NCI-H1436 treated with DMSO at 0.1 percent for 48 hours (cell line): ENCODE data around the gene SLC17A3.

Source experiments
- DNase-seq: peaks from one replicate; lab custom pipeline; 2025; lab: John Stamatoyannopoulos, UW

Gene SLC17A3

DNA sequence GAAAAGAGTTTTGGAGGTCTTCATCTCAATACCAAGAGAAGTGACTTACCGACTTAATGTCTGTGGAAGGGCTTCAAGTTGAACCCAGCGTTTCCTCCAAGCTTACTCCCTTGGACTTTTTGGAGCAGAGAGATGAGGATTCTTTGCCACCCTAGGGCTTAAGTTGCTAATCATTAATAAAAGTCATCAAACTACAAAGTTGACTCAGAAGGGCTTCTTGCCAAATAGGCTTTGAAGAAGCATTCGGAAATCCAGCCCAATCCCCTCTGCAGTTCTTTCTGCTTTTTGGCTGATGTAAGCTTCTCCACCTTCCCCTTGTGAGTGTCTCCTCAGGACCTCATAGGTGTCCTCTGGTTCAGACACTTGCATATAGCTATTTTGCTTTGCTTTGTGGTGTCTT is at the start of gene SLC17A3:
Gene SLC17A3, minus strand, starts transcription at position 126 of the 400 bp plus-strand sequence. CDS start 5,856 bp downstream, outside the sequence.
- DNase-seq: no peak

DNA sequence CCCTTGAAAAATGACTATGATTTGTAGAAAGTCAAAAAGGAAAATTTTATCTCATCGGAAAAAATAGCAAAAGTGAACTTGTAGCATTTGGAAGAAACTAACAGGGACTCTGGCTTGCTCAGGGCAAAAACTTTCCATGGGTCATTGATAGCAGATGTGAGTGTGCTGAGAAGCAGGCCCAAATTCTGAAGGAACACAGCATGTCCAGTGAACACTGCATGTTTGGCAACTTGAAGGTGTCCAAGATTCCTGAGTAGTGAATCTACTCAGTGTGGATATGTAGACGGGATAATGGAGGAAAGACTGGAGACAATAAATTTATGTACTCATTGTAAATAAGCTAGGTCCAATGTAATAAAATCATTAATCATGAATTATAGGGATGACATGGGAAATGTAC is 48.3 kb upstream of the SLC17A3 start:
- DNase-seq: no peak

GRCh38 chr6:25921525-25922203 is 47.6 kb upstream of the SLC17A3 start:
- DNase-seq: no peak

DNA sequence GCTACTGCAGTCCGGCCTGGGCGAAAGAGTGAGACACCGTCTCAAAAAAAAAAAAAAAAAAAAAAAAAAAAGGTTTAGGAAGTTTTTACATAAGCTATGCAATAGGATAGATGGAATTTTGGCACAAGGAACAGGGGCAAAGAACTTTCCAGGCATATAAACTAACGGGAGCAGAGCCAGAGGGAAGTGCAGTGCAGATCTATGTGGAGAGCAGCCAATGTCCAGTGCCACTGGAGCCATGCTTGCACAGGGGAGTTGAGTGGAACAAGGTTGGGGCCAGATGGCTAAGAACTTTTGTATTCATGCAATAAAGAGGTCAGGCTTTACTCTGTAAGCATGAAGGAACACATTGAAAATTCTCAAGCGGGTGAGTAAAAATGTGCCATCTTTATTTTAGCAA is 45.6 kb upstream of the SLC17A3 start:
- DNase-seq: no peak

DNA sequence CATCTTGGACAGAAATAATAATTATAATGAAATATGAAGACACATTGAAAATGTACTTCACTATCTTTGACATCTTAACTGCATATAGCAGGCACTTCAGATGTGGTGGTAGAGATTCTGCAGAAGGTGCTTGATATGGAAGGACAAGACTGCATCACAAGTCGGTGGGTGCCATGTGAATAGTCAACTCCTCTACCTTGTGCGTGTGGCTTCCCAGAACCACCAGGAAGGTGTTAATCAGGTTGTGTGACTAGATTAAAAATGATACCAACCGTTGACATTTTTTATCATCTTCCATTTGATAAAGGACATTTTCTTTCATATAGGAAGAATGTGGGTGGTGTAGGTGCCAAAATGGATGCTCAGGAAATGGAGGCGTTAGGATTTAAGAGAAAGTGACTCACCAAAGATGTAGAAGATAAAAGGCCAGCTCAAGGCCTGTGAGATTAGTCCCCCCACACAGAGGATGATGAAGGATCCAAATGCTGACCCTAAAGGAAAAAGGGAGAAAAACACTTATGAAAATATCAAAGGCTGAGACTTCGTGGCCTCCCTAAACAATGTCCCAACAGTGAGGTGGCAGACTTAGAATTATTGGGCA is 44.1 kb upstream of the SLC17A3 start:
- DNase-seq: no peak

GRCh38 chr6:25916789-25917490 is 42.9 kb upstream of the SLC17A3 start:
- DNase-seq: no peak

DNA sequence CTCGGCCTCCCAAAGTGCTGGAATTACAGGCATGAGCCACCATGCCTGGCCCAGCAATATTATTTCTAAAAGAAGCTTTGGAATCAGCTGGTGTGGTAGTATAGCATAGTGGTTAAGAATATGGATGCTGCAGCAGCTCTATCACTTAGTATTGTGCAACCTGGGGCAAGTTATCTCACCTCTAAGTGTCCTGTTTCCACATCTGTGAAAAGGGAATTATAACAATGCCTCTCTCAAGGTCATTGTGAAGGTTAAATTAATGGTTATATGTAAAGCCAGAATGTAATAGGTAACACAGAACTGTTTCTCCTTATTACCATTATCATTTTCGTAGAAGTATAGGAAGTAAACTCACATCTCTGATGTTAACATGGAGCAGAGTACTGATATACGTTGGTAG is 42.3 kb upstream of the SLC17A3 start:
- DNase-seq: no peak

DNA sequence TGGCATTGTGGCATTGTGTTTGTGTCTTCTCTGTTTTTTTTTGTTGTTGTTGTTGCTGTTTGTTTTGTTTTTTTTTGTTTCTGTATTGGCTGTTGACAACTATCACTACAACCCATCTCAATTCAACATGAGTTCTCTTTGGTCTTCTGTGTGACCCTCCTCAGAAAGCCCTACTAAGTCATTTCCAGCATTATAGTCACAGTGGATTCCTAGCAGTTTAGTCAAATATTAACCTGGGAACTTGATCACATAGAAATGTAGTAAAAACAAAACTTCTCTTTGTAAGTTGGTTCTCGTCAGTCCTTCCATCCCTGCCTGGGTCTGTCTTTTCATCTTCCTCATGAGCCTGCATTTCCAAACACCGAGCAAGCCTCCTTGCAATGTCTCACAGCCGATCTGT is 39.7 kb upstream of the SLC17A3 start:
- no peak for DNase-seq

DNA sequence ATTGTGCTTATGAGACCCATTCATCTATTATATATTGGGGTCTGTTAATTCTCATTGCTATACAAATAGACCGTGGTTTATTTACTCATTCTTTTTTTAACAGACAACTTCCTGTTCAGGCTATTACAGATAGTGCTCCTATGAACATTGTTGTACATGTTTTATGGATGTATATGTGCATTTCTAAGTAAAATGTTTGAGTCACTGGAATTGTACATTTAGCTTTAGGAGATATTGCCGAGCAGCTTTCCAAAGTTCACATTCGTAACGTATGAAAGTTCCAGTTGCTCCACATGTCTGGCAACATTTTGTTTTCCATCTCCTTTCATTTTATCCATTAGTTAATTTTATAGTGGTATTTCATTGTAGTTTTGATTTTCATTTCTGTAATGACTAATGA is 37.3 kb upstream of the SLC17A3 start:
- no peak for DNase-seq

DNA sequence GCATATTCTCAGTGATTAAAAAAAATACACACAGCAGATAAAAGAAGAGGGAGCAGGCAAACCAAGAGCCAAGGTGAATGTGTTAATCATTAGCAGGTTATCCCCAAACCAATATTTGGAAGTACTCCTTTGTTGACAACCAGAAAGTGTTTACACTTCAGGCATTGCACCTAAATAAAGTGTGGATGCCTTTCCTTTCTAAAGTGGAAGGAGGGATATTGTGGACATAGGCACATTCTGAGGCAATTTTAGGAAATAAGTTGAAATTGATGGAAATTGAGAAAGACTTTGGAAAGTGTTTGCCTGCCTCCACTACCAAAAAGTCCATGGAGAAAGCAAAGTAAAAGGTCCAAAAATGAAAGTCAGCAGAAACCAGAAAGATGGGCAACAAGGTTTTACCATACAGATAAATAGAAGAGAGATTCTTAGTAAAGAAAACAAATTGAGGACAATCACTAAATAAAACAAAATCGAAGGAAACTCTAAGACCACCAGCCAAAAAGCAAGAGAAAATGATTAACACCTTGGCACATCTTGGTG is 33.5 kb upstream of the SLC17A3 start:
- DNase-seq: no peak

- DNase-seq: no peak
Measured at GRCh38 chr6:25903467-25904099, 29.5 kb upstream of the SLC17A3 start.

DNA sequence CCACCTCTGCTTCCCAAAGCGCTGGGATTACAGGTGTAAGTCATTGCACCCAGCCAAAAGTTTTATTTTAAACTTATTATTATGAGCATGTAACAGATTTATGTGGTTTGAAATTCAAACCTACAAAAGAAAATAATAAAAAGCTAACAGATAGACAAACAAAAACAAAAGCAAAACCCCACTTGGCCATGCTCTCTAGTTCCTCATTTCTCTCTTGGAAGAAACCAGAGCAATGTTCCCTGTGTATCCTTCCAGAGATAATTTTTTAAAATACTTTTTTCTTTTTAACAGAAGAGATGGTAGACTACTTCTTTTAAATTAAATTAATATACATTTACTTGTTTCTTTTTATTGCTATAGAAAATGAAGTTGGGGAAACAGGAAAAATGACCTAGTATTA is 28.0 kb upstream of the SLC17A3 start:
- DNase-seq: no peak

GRCh38 chr6:25900843-25901242 is 26.8 kb upstream of the SLC17A3 start:
- DNase-seq: no peak

- DNase-seq: no peak
Measured at GRCh38 chr6:25899580-25900408, 25.8 kb upstream of the SLC17A3 start.

DNA sequence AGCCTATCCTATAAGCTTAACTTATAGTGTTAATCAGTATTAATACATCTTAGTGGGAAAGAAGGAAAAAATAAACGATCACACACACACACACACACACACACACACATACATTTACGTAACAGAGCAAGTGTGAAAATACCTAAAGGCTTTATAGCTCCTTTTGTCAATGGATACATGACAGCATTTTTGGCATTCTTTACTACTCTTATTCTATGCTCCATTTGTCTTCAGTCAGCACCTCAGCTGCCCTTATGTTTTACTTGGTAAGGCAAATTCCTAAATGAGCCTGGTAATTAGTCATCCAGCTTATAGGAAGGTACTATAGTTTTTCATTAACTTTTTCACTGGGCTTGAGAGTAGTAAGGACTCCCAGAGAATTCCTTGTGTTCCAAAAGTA is 25.1 kb upstream of the SLC17A3 start:
- no peak for DNase-seq

DNA sequence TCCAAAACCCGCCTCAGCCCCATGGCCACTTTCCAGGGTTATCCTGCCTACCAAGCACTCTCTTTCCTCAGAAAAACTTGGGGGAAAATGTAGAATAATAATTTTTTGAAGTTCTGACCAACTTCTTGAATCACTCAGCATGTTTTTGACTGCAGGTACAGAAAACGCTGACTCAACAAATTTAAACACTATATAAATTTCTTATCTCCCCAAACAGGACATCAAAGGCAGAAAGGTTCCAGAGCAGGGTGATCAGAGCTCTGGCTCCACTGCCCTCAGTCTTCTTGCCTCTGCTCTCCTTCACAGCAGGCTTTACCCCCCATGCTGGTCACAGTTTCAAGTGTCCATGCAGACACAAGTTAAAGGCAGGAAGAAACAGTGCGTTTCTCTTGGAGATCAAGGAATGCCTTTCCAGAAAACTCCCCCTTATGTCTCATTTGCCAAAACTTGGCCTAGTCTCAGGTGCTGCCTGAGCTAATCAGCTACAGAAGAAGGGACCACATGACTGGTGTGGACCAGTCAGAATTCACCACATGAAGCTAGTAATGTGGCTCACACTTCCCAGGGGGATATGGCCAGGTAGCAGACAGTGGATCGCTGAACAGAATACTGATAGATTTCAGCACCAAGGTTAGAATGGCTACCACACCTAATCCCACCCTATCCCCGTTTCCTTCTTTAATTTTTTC is 24.4 kb upstream of the SLC17A3 start:
- DNase-seq: no peak

DNA sequence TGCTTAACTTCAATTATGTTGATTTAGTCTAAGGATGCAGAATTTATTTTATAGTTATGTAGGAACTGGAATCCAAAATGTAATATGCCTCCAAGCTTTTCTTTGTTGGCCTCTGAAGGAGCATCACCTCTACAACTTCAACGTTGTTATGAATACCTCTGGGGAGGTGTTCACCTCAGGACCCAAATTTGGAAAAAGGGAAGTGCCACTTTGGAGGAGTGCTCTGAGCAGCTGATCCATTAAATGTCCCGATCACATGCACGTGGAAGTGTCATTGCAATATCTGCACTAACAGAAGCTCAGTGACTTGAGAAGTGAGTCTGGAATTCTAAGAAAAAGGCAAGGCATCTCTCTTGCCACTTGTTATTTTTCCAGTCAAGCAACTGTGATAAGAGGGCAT is 22.2 kb upstream of the SLC17A3 start:
- DNase-seq: no peak

DNA sequence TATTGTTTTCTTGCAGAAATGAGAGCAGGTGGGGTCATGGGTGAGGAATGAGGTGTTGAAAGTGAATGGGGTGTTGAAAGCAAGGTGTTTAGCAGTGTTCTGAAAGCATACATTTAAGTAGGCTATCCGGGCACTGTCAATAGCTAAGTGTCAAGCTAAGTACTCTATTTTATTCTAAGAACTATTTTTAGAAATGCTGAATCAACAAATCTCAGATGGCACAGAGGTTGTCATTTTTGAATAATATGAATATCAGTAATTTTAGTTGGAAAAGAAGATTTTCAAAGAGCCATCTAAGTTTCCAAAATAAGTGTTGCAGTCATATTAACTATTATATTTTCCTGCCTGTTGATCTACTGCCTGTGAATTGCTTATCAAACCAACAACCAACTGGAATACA is 21.7 kb upstream of the SLC17A3 start:
- no peak for DNase-seq

DNA sequence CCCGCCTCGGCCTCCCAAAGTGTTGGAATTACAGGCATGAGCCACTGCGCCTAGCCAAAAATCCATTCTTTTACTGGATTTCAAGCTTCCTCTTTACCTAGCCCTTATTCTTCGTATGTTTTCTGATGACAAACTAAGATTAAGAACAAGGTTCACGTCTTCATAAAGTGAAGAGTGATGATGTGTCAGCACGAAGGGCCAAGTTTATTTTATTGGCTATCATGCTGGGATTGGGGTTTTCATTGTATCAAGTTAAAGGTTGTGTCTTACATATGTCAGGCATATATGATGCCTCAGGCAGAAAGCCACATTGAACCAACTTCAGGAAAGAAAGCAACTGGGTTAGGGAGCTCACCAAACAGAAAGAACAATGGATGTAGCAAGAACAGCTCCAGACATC is 19.7 kb upstream of the SLC17A3 start:
- DNase-seq: no peak

DNA sequence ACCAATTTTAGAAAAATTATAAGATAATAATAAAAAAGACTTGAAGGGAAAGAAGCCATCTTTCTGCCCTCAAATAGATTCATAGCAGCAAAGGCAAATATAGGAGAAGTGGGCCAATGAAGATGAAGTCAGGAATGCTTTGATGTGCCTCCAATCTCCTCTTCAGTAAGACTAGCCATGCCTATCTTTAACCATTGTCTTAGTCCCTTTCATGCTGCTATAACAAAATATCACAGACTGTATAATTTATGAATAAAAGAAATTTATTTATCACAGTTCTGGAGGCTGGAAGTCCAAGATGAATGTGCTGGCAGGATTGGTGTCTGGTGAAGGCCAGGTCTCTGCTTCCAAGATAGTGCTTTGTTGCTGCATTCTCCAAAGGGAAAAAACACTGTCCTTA is 18.8 kb upstream of the SLC17A3 start:
- no peak for DNase-seq
